CD4-positive, CD25-positive, alpha-beta regulatory T cell (primary cell): ENCODE data around the gene OR6V1. TPM values are rescaled to one million over a fixed set of nuclear protein-coding genes. Genes with fewer than 3 reads are reported as not detected.

Source experiments
- ATAC-seq, 2 donors: fragments of 150-1000 bp; cut with Tn5 transposase; one replicate each; pipeline ENCODE4 v1.10.0; 2021; ENCODE audit warnings: low read depth in 2 of 2, moderate number of reproducible peaks in 2 of 2, moderate library complexity in 1 of 2
- DNase-seq, 3 donors: peaks; one replicate each; pipeline versions ENCODE4 v3.0.0 to v3.0.0-alpha.2; 2012 to 2022; ENCODE audit warnings: mixed read lengths in 1 of 3
- H3K27ac ChIP-seq: one replicate; pipeline ENCODE4 v1.7.0; 2013; ENCODE audit warnings: mild to moderate bottlenecking, low read length; ENCODE audit not compliant: insufficient read depth, poor library complexity, severe bottlenecking
- H3K27me3 ChIP-seq: one replicate; pipeline ENCODE4 v1.7.0; 2013; ENCODE audit warnings: low read length; ENCODE audit not compliant: control insufficient read depth, insufficient read depth
- H3K36me3 ChIP-seq: one replicate; pipeline ENCODE4 v1.7.0; 2013; ENCODE audit warnings: mild to moderate bottlenecking, low read length, moderate library complexity; ENCODE audit not compliant: control insufficient read depth, insufficient read depth
- H3K4me1 ChIP-seq: 2 replicates; pipeline ENCODE4 v1.7.0; 2013; ENCODE audit warnings: mild to moderate bottlenecking, low read length; ENCODE audit not compliant: insufficient read depth, control insufficient read depth, poor library complexity, severe bottlenecking
- H3K4me3 ChIP-seq: one replicate; pipeline ENCODE4 v1.7.0; 2013; ENCODE audit warnings: low read depth, mild to moderate bottlenecking, low read length, moderate library complexity
- H3K9me3 ChIP-seq, 2 experiments: 1 replicate in 1 of 2; 2 replicates in 1 of 2; pipeline ENCODE4 v1.7.0; 2013; ENCODE audit warnings: low read length in 2 of 2, mild to moderate bottlenecking in 1 of 2, moderate library complexity in 1 of 2; ENCODE audit not compliant: control insufficient read depth in 2 of 2
- H3K27ac Mint-ChIP-seq, 3 donors: one replicate each; pipeline ENCODE4 v1.8.0; 2020 to 2022; ENCODE audit warnings: mild to moderate bottlenecking in 3 of 3, mixed read lengths in 3 of 3, moderate library complexity in 2 of 3
- H3K27me3 Mint-ChIP-seq: one replicate; pipeline ENCODE4 v1.8.0; 2022; ENCODE audit warnings: mild to moderate bottlenecking, mixed read lengths
- H3K36me3 Mint-ChIP-seq: one replicate; pipeline ENCODE4 v1.8.0; 2020; ENCODE audit warnings: mixed read lengths
- H3K4me1 Mint-ChIP-seq, 4 donors: one replicate each; pipeline ENCODE4 v1.8.0; 2020 to 2022; ENCODE audit warnings: mixed read lengths in 4 of 4, mild to moderate bottlenecking in 1 of 4
- H3K4me3 Mint-ChIP-seq, 4 donors: one replicate each; pipeline ENCODE4 v1.8.0; 2020 to 2022; ENCODE audit warnings: mild to moderate bottlenecking in 4 of 4, mixed read lengths in 4 of 4, moderate library complexity in 3 of 4
- H3K9me3 Mint-ChIP-seq, 7 donors: one replicate each; pipeline ENCODE4 v1.8.0; 2020 to 2022; ENCODE audit warnings: mixed read lengths in 7 of 7, mild to moderate bottlenecking in 3 of 7, moderate library complexity in 2 of 7
- polyA plus RNA-seq, 4 donors: library from polyadenylated mRNA; unstranded; fragments of 300-500 nt; fragmentation: Illumina TruSeq; gene quantifications; one replicate each; pipeline ENCODE4 v1.2.3, GENCODE V29; 2021
- total RNA-seq: library from RNA; stranded (reverse); gene quantifications from one replicate; pipeline ENCODE4 v1.2.3, GENCODE V29; 2022

The OR6V1 gene
- total and polyA plus RNA-seq, 5 donors from 2014 or later = not detected

DNA sequence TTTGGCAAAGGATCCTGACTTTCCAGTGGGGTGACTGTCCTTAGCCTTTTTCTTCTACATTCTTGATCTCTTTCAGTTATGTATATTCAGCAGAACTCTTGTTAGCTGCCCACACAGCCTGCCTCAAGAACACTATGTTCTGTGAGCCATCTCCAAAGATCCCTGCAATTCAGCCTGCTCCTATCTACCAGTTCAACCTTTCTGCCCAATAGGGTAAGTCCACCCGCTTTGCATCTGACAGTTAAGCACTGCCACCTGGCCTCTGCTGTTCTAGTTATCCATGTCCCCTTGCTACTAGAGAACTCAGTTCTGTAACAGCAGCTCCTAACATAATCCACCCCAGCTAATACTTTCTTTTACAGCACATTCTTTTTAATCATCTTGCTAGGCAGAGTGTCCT, 38.7 kb upstream of the OR6V1 start:
- Histone ChIP-seq H3K36me3 (no peaks in the 10 kb centered on the region), H3K27me3 (peaks cover 13% of the 10 kb centered on the region), H3K4me1 (no peaks in the 10 kb centered on the region), H3K4me3 (no peak overlapping the region), H3K27ac (no peak overlapping the region), H3K9me3 (no peaks in the 10 kb centered on the region)
- Mint-ChIP-seq H3K27ac (no peak overlapping the region), H3K27me3 (peaks cover 21% of the 10 kb centered on the region), H3K9me3 (no peaks in the 10 kb centered on the region), H3K4me1 (no peaks in the 10 kb centered on the region), H3K36me3 (no peaks in the 10 kb centered on the region), H3K4me3 (no peak overlapping the region)
- DNase-seq (no peak), ATAC-seq (no peak)

DNA sequence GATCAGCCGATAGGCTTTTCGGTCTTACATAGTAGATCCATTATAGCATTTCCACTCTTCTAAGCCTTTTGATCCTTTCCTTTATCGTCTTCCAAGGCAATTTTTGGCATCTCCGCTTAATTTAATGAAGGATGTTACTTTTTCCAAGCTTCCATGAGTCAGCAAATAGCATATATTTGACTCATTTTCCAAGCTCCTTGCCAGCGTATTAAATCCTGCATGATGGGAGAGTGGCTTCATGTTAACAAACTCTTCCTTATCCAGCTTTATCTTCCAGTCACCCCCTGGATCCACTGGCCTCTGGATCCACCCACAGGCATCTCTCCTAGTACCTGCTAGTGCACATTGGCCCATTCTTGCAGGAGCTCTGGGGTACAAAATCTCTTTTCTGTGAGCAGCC, 38.2 kb upstream of the OR6V1 start:
- Histone ChIP-seq H3K36me3 (no peaks in the 10 kb centered on the region), H3K9me3 (no peaks in the 10 kb centered on the region), H3K27ac (no peak overlapping the region), H3K4me1 (no peaks in the 10 kb centered on the region), H3K4me3 (no peak overlapping the region), H3K27me3 (peaks cover 13% of the 10 kb centered on the region)
- ATAC-seq = no peak
- no peaks in the 10 kb centered on the region for H3K4me1 Mint-ChIP-seq
- H3K4me3 Mint-ChIP-seq = no peak overlapping the region
- H3K27me3 Mint-ChIP-seq = peaks cover 24% of the 10 kb centered on the region
- peaks cover 0 to 3% (median 0%) of the 10 kb centered on the region in 7 donors for H3K9me3 Mint-ChIP-seq
- H3K27ac Mint-ChIP-seq = no peak overlapping the region
- no peaks in the 10 kb centered on the region for H3K36me3 Mint-ChIP-seq
- no peak for DNase-seq

GRCh38 chr7:143015084-143015483, 37.1 kb upstream of the OR6V1 start:
- ATAC-seq (no peak), DNase-seq (no peak)
- H3K27me3 Mint-ChIP-seq = peaks cover 32% of the 10 kb centered on the region
- Histone ChIP-seq H3K27ac (no peak overlapping the region), H3K27me3 (peaks cover 13% of the 10 kb centered on the region), H3K36me3 (no peaks in the 10 kb centered on the region), H3K4me3 (no peak overlapping the region), H3K4me1 (no peaks in the 10 kb centered on the region), H3K9me3 (no peaks in the 10 kb centered on the region)
- H3K36me3 Mint-ChIP-seq = no peaks in the 10 kb centered on the region
- no peak overlapping the region for H3K4me3 Mint-ChIP-seq
- no peak overlapping the region for H3K27ac Mint-ChIP-seq
- no peaks in the 10 kb centered on the region for H3K4me1 Mint-ChIP-seq
- peaks cover 0 to 3% (median 0%) of the 10 kb centered on the region in 7 donors for H3K9me3 Mint-ChIP-seq

GRCh38 chr7:143015926-143016490, 36.1 kb upstream of the OR6V1 start:
- Histone ChIP-seq H3K36me3 (no peaks in the 10 kb centered on the region), H3K4me1 (no peaks in the 10 kb centered on the region), H3K9me3 (no peaks in the 10 kb centered on the region), H3K27ac (no peak overlapping the region), H3K27me3 (peaks cover 14% of the 10 kb centered on the region), H3K4me3 (no peak overlapping the region)
- ATAC-seq (no peak), DNase-seq (no peak)
- H3K27me3 Mint-ChIP-seq = peaks cover 33% of the 10 kb centered on the region
- peaks cover 0 to 3% (median 0%) of the 10 kb centered on the region in 7 donors for H3K9me3 Mint-ChIP-seq
- no peak overlapping the region for H3K4me3 Mint-ChIP-seq
- H3K4me1 Mint-ChIP-seq = no peaks in the 10 kb centered on the region
- no peaks in the 10 kb centered on the region for H3K36me3 Mint-ChIP-seq
- no peak overlapping the region for H3K27ac Mint-ChIP-seq

DNA sequence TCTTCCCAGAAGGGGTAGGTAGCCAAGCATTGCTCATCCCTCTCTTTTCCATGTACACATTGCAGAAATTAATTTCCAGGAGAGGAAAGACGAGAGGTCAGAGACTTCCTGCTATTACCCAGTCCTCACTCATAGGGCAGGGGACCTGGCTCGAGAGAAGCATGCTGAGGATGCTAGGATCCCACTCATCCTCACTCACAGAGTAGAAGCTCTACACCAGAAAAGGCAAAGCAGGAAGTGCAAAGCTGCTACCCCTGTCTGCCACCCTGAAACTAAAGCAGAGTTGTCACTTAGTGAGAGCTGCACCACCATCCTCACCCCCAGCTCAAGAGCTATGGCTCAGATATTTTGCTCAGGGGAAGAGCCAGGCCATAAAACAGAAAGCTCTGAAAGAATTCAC, 35.1 kb upstream of the OR6V1 start:
- Mint-ChIP-seq H3K27ac (no peak overlapping the region), H3K4me3 (no peak overlapping the region), H3K36me3 (no peaks in the 10 kb centered on the region), H3K4me1 (no peaks in the 10 kb centered on the region), H3K27me3 (peaks cover 41% of the 10 kb centered on the region), H3K9me3 (peaks cover 0 to 3% (median 0%) of the 10 kb centered on the region in 7 donors)
- H3K27me3 ChIP-seq = peaks cover 18% of the 10 kb centered on the region
- H3K27ac ChIP-seq = no peak overlapping the region
- ATAC-seq (no peak), DNase-seq (no peak)
- H3K9me3 ChIP-seq = no peaks in the 10 kb centered on the region
- H3K4me1 ChIP-seq = no peaks in the 10 kb centered on the region
- H3K36me3 ChIP-seq = no peaks in the 10 kb centered on the region
- H3K4me3 ChIP-seq = no peak overlapping the region

GRCh38 chr7:143018931-143019330, 33.2 kb upstream of the OR6V1 start:
- peaks cover 40% of the 10 kb centered on the region for H3K27me3 Mint-ChIP-seq
- no peak overlapping the region for H3K27ac Mint-ChIP-seq
- Histone ChIP-seq H3K27me3 (peaks cover 18% of the 10 kb centered on the region), H3K36me3 (no peaks in the 10 kb centered on the region), H3K27ac (no peak overlapping the region), H3K4me1 (no peaks in the 10 kb centered on the region), H3K9me3 (no peaks in the 10 kb centered on the region), H3K4me3 (no peak overlapping the region)
- DNase-seq (no peak), ATAC-seq (no peak)
- H3K36me3 Mint-ChIP-seq = no peaks in the 10 kb centered on the region
- no peaks in the 10 kb centered on the region for H3K4me1 Mint-ChIP-seq
- H3K9me3 Mint-ChIP-seq = peaks cover 0 to 3% (median 0%) of the 10 kb centered on the region in 7 donors
- H3K4me3 Mint-ChIP-seq = no peak overlapping the region

DNA sequence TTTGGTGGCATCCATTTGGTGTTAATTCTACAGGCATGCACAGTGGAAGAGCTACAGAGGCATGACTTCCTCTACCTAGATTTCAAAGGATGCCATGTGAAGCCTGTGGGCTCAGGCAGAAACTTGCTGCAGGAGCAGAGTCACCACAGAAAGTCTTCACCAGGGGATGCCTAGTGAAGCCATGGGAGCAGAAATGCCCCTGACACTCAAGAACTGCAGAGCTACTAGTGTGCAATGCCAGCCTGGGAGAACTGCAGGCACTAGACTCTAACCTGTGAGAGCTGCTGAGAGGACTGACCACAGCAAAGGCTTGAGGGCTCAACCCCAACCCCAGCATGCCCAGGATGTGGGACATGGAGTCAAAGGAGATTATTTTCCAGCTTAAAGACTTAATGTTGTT, 29.1 kb upstream of the OR6V1 start:
- no peak overlapping the region for H3K27ac ChIP-seq
- H3K27me3 ChIP-seq = peaks cover 6% of the 10 kb centered on the region
- no peak overlapping the region for H3K4me3 ChIP-seq
- peaks cover 0 to 3% (median 0%) of the 10 kb centered on the region in 7 donors for H3K9me3 Mint-ChIP-seq
- H3K4me1 Mint-ChIP-seq = no peaks in the 10 kb centered on the region
- no peaks in the 10 kb centered on the region for H3K36me3 ChIP-seq
- DNase-seq (no peak), ATAC-seq (no peak)
- H3K4me3 Mint-ChIP-seq = no peak overlapping the region
- no peaks in the 10 kb centered on the region for H3K9me3 ChIP-seq
- peaks cover 33% of the 10 kb centered on the region for H3K27me3 Mint-ChIP-seq
- H3K36me3 Mint-ChIP-seq = no peaks in the 10 kb centered on the region
- no peaks in the 10 kb centered on the region for H3K4me1 ChIP-seq
- H3K27ac Mint-ChIP-seq = no peak overlapping the region

DNA sequence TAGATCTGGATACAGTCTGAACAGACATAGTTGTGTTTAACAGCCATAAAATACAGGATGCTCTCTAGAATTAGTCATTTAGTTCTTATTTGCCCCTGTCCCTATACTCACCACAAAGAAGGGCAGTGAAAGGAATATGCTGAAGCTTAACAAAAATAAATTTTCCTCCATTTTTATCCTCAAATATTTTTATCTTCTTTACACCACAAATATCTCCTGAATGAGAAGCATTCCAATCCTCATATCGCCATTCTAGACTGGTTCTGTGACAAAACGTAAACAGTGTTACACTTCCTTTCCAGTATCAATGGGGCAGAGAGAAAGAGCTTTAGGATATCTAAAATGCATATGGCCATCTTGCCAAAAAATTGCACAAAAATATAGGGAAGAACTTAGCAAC, 26.8 kb upstream of the OR6V1 start:
- H3K27me3 ChIP-seq = peaks cover 12% of the 10 kb centered on the region
- H3K27ac ChIP-seq = no peak overlapping the region
- no peak overlapping the region for H3K27ac Mint-ChIP-seq
- no peak for ATAC-seq
- H3K36me3 ChIP-seq = no peaks in the 10 kb centered on the region
- H3K9me3 Mint-ChIP-seq = peaks cover 0 to 3% (median 0%) of the 10 kb centered on the region in 7 donors
- no peaks in the 10 kb centered on the region for H3K36me3 Mint-ChIP-seq
- H3K4me3 ChIP-seq = no peak overlapping the region
- no peak for DNase-seq
- no peak overlapping the region for H3K4me3 Mint-ChIP-seq
- peaks cover 26% of the 10 kb centered on the region for H3K27me3 Mint-ChIP-seq
- H3K4me1 Mint-ChIP-seq = no peaks in the 10 kb centered on the region
- H3K4me1 ChIP-seq = no peaks in the 10 kb centered on the region
- H3K9me3 ChIP-seq = no peaks in the 10 kb centered on the region
